GM19455 (cell line): ENCODE data around the gene PALMD.

Experiments used
- ATAC-seq: cut with Tn5 transposase; IDR thresholded peaks from one replicate; pipeline ENCODE4 v1.9.1; 2021; ENCODE audit not compliant: unreplicated experiment

Gene PALMD

DNA sequence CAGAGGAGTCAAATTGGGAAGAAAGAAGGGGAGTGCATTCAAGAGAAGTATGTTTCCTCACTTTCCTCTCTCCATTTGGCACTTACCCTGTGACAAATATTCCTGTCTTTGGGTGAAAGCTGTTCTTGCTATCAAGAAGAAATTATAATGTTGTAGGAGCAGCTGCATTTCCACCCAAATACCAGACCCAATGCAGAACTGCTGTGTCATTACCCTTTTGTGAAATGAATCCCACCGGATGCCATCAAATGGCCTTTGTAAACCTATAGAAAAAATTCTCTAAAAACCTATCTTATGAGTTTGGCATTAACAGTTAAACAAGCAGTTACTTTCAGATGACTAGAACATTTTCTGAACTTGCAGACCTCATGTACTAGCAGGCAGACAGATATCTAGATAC is 16.7 kb upstream of the PALMD start:
- no peak for ATAC-seq

DNA sequence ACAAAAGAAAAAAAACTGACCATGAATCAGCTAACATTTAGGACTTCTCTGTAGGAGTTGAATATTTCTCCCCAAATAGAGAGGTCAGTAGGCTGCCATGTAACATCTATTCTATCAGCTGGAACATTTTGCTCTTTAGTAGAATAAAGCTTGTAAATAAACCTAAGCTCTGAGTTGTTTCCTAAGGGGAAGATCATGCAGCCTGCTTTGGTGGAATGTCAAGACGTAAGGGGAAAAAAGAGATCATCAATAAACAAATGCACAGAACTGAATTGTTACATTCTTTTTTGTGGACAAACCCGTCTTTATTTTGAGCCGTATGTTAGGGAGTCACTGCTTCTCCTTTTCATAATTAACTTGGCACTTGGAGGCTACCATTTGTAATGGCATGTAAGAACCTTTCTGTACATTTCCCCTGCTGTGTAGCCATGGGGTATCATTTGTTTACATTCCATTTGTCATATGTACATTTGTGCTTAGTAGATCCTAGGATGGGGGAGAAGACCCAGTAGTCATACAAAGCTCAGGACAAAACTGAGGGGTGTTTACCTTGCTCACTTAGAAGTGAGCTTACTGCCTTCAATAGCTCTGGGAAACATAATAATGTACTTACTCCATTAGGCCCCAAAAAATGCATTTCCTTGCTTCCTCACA is 10.8 kb upstream of the PALMD start:
- ATAC-seq, result no peak

DNA sequence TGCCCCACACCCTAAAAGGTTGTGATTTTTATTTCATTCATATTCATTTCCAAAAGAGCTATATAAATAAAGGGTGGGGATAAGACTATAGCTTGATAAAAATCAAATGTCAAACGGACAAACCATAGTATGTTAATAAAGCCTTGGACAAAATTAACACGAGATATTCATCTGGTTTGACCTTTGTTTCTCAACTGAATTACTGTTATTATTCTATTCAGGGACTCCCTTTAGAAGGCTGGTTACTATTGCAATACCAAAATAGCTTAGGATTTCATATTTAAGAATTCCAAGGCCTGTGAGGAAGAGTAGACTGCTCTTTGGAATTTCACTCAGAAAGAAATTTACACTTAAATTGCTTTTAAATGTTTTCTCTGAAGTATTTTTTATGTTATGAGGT is 10.2 kb upstream of the PALMD start:
- no peak for ATAC-seq

DNA sequence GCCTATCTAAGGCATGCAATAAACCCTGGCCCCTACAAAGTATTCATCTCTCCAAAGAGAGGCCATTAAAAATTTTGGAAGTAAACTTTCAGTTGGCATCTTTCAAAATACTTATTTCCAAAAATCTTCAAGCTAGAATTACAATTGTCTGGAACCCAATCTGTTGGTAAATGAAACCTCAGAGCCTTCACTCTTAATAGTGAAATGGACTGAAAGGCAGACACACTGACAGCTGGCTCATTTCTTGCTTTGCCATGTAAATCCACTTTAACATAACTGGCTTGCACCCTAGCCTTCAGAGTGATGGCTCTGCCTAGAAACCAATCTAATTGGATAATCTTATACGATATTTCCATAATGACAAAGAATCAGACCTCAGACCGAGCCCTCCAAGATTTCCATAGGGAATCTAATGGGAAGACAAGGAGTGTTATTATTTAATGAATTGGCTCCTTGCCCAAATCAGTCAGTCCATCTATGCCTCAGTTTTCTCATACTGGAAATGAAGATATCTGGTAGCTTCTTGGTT is 9.2 kb upstream of the PALMD start:
- ATAC-seq, result no peak

GRCh38 chr1:99638853-99639252 is 7.1 kb upstream of the PALMD start:
- no peak for ATAC-seq

DNA sequence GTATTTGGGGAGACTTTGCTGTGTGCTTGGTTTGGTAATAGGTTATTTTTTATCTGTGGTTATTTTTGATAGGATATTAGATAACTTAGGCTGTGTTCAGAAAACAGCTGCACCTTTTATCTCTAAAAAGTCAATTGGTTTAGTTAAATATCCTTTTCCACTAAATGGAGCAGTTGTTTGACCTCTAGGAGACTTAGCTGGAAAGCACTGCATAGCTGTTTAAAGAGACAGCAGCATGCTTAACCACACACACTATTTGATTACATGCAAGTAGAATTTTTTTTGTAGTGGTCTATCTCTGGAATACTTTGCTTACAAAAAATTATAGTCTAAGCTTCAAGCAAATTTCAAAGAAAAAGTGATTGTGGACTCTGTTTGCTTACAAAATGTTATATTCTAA is 6.5 kb upstream of the PALMD start:
- no peak for ATAC-seq

GRCh38 chr1:99639945-99640344 is 6.0 kb upstream of the PALMD start:
- no peak for ATAC-seq

GRCh38 chr1:99640672-99641071 is 5.2 kb upstream of the PALMD start:
- no peak for ATAC-seq

DNA sequence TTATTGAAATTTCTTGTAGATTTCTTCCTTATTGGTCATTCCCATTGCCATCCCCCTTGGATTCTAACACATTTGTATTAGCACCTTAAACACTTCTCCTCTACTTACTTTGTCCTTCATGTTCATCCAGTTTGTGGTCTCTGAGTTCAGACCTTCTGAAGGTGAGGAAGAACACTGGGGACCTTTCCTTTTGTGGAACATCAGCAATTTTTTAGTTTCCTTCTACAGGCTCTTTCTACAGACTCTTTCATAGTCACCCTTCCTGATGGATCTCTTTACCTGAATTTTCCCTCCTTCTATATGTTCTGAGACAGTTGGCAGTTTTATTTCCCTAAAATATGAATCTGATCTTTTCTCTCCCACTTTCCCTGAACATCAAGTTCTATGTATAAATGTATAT is 4.4 kb upstream of the PALMD start:
- no peak for ATAC-seq

DNA sequence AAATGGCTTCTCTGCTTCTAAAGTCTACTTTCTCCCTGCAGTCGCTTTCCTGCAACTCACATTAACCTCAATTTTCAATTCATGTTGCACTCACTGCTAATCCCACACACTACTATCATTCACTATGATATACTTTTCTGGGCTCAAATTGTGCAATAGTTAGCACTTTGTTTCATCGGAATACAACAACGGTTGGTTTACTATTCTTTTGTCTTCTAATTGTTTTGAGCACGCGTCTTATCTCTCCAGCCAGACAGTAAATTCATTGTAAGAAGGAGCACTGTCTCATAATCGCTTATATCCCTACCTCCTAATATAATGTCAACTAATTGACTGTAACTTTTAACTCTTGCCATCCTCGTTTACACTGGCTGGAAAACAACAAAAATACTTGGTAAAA is 3.9 kb upstream of the PALMD start:
- no peak for ATAC-seq

- ATAC-seq, result no peak
Measured at GRCh38 chr1:99643021-99643779, 2.7 kb upstream of the PALMD start.

DNA sequence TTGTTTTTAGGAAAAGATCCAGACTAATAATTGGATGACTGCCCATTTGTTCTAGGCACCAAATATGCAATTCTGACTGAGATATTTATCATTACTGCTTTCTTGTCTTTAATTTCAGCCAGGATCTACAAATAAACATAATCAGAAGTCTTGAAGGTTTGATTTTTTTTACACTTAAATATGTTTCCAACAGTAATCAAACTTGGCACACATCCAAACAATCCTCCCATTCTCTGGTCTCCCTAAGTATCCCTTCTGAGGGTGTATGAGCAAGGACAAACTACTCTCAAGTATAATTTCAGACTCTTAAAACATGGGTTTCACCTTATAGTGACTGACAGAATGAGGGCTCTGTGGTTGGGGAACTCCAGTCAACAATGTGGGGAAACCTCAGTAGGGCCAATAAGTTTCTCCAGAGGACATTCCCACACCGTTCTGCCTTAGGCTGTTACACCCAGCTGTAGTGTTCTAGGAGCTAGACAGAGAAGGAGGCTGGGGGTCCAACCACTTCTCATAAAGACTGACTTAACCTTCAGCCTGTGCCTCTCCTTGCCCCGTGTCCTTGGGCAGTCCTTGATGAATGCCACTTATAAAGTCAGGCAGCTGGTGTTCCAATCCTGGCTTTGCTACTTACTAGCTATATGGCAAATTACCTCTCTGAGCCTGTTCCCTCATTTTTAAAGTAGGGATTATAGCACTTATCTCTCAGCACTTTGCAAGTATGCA is 1.5 kb upstream of the PALMD start:
- ATAC-seq, result no peak

DNA sequence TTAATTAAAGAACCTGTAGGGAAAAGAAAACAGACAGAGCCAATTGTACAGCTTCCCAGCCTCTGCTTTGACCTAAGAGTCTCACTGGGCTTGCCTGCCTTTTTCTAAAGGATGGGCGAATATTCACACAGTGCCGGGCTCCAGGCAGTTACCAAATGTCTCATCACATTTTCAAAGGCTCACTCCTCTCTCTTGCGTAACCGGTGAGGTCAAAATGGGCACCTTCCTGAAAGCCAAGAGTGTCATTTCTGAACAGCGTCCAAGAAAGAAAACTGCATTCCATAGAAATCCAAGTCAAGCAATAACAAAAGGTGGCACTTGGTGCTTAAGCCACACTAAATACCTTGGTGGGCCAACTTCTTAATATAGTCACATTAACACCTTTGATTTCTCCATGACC is 710 bp upstream of the PALMD start:
- ATAC-seq, result no peak

DNA sequence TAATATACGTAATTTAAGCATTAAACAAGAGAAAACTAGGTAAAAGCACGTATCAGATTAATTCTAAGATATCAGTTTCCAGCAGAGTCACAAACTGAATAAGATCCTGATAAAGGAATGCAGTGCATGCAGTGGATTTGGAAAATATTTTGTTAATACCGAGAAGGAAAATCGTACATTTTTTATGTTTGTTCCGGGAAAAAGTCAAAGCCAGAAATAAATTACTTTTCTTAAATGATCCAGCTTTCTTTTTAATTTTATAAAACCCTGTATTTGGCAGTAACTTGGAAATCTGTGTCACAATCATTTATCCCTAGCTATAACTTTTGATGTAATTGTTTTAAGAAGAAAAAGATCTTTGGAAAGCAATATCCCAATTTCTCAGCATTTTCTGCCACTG is 955 bp downstream of the PALMD start:
- no peak for ATAC-seq

DNA sequence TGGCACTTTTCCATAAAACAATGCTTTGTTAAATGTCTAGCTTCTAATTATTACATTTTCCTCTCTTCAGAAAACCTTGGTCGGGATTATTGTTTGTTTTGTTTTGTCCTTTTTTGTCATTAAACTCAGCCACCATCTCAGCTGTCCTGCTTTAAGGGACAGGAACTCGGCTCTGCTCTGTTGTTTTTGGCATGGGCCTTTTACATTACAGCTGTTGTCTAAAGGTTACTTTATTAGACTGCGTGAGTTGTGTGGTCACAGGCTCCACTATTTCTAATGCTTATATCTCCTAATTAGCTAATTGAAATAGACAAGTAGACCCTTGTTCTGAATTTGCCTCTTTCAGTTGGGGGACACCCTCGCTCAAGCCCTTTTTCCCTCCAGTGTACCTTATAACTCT is 1.6 kb downstream of the PALMD start:
- ATAC-seq, result no peak

- no peak for ATAC-seq
Measured at GRCh38 chr1:99648107-99648506, 2.2 kb downstream of the PALMD start.

- ATAC-seq, result no peak
Measured at GRCh38 chr1:99650030-99650429, 4.1 kb downstream of the PALMD start.

- ATAC-seq, result no peak
Measured at GRCh38 chr1:99650773-99651437, 5.0 kb downstream of the PALMD start.

- ATAC-seq, result no peak
Measured at GRCh38 chr1:99652881-99653281, 7.0 kb downstream of the PALMD start.

GRCh38 chr1:99655376-99655775 is 9.5 kb downstream of the PALMD start:
- no peak for ATAC-seq

DNA sequence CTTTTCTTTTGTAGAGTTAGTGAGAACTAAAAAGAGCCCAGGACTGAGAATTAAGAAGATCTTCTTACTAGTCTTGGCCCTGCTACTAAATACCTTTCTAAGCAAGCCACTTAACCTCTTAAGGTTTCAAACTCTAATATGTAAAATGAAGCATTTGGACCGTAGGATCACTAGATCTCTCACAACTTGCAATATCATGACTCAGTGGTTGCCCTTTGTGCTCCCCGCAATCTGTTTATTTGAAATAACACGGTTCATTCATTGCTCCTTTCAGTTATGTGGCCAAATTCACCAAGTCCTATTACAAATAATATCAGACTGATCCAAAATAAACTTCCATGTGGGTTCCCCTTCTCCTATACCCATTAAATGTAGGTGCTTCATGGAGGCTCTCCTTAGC is 10.8 kb downstream of the PALMD start:
- no peak for ATAC-seq
